ENCODE measurements around the gene LRRC4C.

DNA sequence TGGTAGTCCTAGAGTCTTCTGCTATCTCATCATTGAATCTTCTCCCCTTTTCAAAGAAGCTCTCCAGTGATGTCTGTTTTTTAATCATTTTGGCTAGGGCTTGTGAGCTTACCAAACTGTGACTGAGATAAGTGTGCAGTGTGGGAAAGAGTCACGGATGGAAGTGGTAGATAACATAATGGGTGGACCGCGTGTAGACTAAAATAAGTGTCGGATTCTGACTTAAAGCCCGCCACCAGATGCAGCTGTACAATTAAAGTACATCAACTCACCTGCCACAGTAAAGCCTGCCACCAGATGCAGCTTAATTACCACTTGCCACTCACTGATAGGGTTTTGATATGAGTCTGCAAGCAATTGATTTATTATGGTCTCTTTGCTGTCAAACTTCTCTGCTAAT lies 581.5 kb downstream of the LRRC4C start:
- TF ChIP-seq, protein P1, sequence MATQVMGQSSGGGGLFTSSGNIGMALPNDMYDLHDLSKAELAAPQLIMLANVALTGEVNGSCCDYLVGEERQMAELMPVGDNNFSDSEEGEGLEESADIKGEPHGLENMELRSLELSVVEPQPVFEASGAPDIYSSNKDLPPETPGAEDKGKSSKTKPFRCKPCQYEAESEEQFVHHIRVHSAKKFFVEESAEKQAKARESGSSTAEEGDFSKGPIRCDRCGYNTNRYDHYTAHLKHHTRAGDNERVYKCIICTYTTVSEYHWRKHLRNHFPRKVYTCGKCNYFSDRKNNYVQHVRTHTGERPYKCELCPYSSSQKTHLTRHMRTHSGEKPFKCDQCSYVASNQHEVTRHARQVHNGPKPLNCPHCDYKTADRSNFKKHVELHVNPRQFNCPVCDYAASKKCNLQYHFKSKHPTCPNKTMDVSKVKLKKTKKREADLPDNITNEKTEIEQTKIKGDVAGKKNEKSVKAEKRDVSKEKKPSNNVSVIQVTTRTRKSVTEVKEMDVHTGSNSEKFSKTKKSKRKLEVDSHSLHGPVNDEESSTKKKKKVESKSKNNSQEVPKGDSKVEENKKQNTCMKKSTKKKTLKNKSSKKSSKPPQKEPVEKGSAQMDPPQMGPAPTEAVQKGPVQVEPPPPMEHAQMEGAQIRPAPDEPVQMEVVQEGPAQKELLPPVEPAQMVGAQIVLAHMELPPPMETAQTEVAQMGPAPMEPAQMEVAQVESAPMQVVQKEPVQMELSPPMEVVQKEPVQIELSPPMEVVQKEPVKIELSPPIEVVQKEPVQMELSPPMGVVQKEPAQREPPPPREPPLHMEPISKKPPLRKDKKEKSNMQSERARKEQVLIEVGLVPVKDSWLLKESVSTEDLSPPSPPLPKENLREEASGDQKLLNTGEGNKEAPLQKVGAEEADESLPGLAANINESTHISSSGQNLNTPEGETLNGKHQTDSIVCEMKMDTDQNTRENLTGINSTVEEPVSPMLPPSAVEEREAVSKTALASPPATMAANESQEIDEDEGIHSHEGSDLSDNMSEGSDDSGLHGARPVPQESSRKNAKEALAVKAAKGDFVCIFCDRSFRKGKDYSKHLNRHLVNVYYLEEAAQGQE (IDR thresholded peaks at IDR 0.05; ENCODE audit: borderline replicate concordance) = no peak
- TF ChIP-seq EP300 (conservative IDR thresholded peaks at IDR 0.05; ENCODE audit: poor library complexity, severe bottlenecking) = no peak
- no peak for TF ChIP-seq MXI1 (conservative IDR thresholded peaks at IDR 0.05; ENCODE audit: poor library complexity, severe bottlenecking)

Data from neural cell (in vitro differentiated cells).